ENCODE measurements around the gene GLIPR1L2. TPM values are rescaled to one million over a fixed set of nuclear protein-coding genes. Genes with fewer than 3 reads are reported as not detected.
"Not testable (repeated sequence)": the region's sequence is repeated elsewhere in the genome, so short reads cannot be mapped to it uniquely, and the experiment has no call there.

The GLIPR1L2 gene
- total and polyA plus RNA-seq, 4 donors: 0.22 to 3.7 (median 0.82) TPM

GRCh38 chr12:75457191-75457590 lies 66.3 kb downstream of the GLIPR1L2 start:
- 7 to 36% methylated on average over 1 of the region's 1 CpG for WGBS, 2 donors

GRCh38 chr12:75457866-75458265 lies 67.0 kb downstream of the GLIPR1L2 start:
- DNase-seq; H3K27me3 ChIP-seq (ENCODE audit: control insufficient read depth in 3 of 3, insufficient read depth in 3 of 3, low read length in 2 of 3); H3K4me1 ChIP-seq (ENCODE audit: control insufficient read depth in 5 of 5, insufficient read depth in 5 of 5, low read length in 5 of 5); H3K27ac ChIP-seq (ENCODE audit: low read depth in 1 of 2, low read length in 1 of 2); H3K9ac ChIP-seq (ENCODE audit: insufficient read depth in 1 of 2, low read length in 2 of 2); H3K36me3 ChIP-seq (ENCODE audit: control insufficient read depth in 4 of 4, insufficient read depth in 4 of 4, low read length in 4 of 4); H3K4me3 ChIP-seq; ATAC-seq (ENCODE audit: insufficient read depth, low FRiP score); H3K9me3 ChIP-seq (ENCODE audit: control insufficient read depth in 4 of 4, insufficient read depth in 3 of 4, low read length in 3 of 4): not testable (repeated sequence)
- WGBS, 2 donors: 63 to 66% methylated on average over 9 of the region's 9 CpGs

More at GRCh38 chr12:75457191-75457590, 66.3 kb downstream of the GLIPR1L2 start:
- H3K27me3 ChIP-seq (ENCODE audit: control insufficient read depth in 3 of 3, insufficient read depth in 3 of 3, low read length in 2 of 3): no peaks in the 10 kb centered on the region
- H3K4me1 ChIP-seq (ENCODE audit: control insufficient read depth in 5 of 5, insufficient read depth in 5 of 5, low read length in 5 of 5): no peaks in the 10 kb centered on the region
- no peak overlapping the region for H3K27ac ChIP-seq (ENCODE audit: low read depth in 1 of 2, low read length in 1 of 2)
- H3K36me3 ChIP-seq (ENCODE audit: control insufficient read depth in 4 of 4, insufficient read depth in 4 of 4, low read length in 4 of 4): no peaks in the 10 kb centered on the region
- no peak for ATAC-seq (ENCODE audit: insufficient read depth, low FRiP score)
- no peak for TF ChIP-seq CTCF (IDR thresholded peaks at IDR 0.05; ENCODE audit: control extremely low read depth, extremely low read depth)
- peaks cover 0 to 9% (median 3%) of the 10 kb centered on the region in 4 donors for H3K9me3 ChIP-seq (ENCODE audit: control insufficient read depth in 4 of 4, insufficient read depth in 3 of 4, low read length in 3 of 4)
- H3K4me3 ChIP-seq: no peak overlapping the region
- H3K9ac ChIP-seq (ENCODE audit: insufficient read depth in 1 of 2, low read length in 2 of 2): no peak overlapping the region
- peak in 2 of 3 donors; percentile 39 to 54 for DNase-seq

GRCh38 chr12:75459755-75460154 lies 68.9 kb downstream of the GLIPR1L2 start:
- DNase-seq (no peak), ATAC-seq (ENCODE audit: insufficient read depth, low FRiP score) (no peak)
- Histone ChIP-seq H3K4me1 (ENCODE audit: control insufficient read depth in 5 of 5, insufficient read depth in 5 of 5, low read length in 5 of 5) (no peaks in the 10 kb centered on the region), H3K36me3 (ENCODE audit: control insufficient read depth in 4 of 4, insufficient read depth in 4 of 4, low read length in 4 of 4) (no peaks in the 10 kb centered on the region), H3K27me3 (ENCODE audit: control insufficient read depth in 3 of 3, insufficient read depth in 3 of 3, low read length in 2 of 3) (no peaks in the 10 kb centered on the region), H3K9ac (ENCODE audit: insufficient read depth in 1 of 2, low read length in 2 of 2) (no peak overlapping the region), H3K4me3 (no peak overlapping the region), H3K9me3 (ENCODE audit: control insufficient read depth in 4 of 4, insufficient read depth in 3 of 4, low read length in 3 of 4) (peaks cover 0 to 11% (median 6%) of the 10 kb centered on the region in 4 donors), H3K27ac (ENCODE audit: low read depth in 1 of 2, low read length in 1 of 2) (no peak overlapping the region)
- no peak for TF ChIP-seq CTCF (IDR thresholded peaks at IDR 0.05; ENCODE audit: control extremely low read depth, extremely low read depth)
- 87 to 91% methylated on average over 3 of the region's 3 CpGs for WGBS, 2 donors

GRCh38 chr12:75460204-75460603 lies 69.3 kb downstream of the GLIPR1L2 start:
- H3K27me3 ChIP-seq (ENCODE audit: control insufficient read depth in 3 of 3, insufficient read depth in 3 of 3, low read length in 2 of 3): no peaks in the 10 kb centered on the region
- DNase-seq: no peak
- no peak overlapping the region for H3K9ac ChIP-seq (ENCODE audit: insufficient read depth in 1 of 2, low read length in 2 of 2)
- TF ChIP-seq CTCF (IDR thresholded peaks at IDR 0.05; ENCODE audit: control extremely low read depth, extremely low read depth): no peak
- no peaks in the 10 kb centered on the region for H3K36me3 ChIP-seq (ENCODE audit: control insufficient read depth in 4 of 4, insufficient read depth in 4 of 4, low read length in 4 of 4)
- no peak overlapping the region for H3K4me3 ChIP-seq
- ATAC-seq (ENCODE audit: insufficient read depth, low FRiP score): no peak
- H3K9me3 ChIP-seq (ENCODE audit: control insufficient read depth in 4 of 4, insufficient read depth in 3 of 4, low read length in 3 of 4): peaks cover 0 to 12% (median 6%) of the 10 kb centered on the region in 4 donors
- no peak overlapping the region for H3K27ac ChIP-seq (ENCODE audit: low read depth in 1 of 2, low read length in 1 of 2)
- no peaks in the 10 kb centered on the region for H3K4me1 ChIP-seq (ENCODE audit: control insufficient read depth in 5 of 5, insufficient read depth in 5 of 5, low read length in 5 of 5)
